WTC11 (cell line): ENCODE measurements around the gene RBFOX2. TPM values are rescaled to one million over a fixed set of nuclear protein-coding genes. Genes with fewer than 3 reads are reported as not detected.

Experiments used
- ATAC-seq: fragments of 200-7000 bp; cut with Tn5 transposase; 2 replicates; pipeline ENCODE4 v1.10.0; 2021; ENCODE audit warnings: mild to moderate bottlenecking, moderate library complexity
- CTCF ChIA-PET: fragments of 300-600 bp; sonication (Branson Sonifier 250); formaldehyde crosslinking; loops from one replicate; lab custom pipeline; 2021; ENCODE audit warnings: antibody characterized with exemption; lab: Charles Lee
- POLR2A ChIA-PET: fragments of 350-600 bp; sonication (Branson Sonifier 250); formaldehyde crosslinking; loops from one replicate; lab custom pipeline; 2021; ENCODE audit warnings: antibody characterized with exemption; lab: Charles Lee
- DNase-seq: peaks from one replicate; pipeline ENCODE4 v3.0.0; 2021; ENCODE audit warnings: low spot score
- H3K27ac Mint-ChIP-seq: 2 replicates; pipeline ENCODE4 v1.8.0; 2021; ENCODE audit warnings: mixed read lengths
- H3K27me3 Mint-ChIP-seq: 2 replicates; pipeline ENCODE4 v1.8.0; 2021; ENCODE audit warnings: low read depth, mild to moderate bottlenecking, moderate library complexity, mixed read lengths
- H3K36me3 Mint-ChIP-seq: 2 replicates; pipeline ENCODE4 v1.8.0; 2021; ENCODE audit warnings: mixed read lengths
- H3K4me1 Mint-ChIP-seq: 2 replicates; pipeline ENCODE4 v1.8.0; 2022; ENCODE audit warnings: mixed read lengths
- H3K4me3 Mint-ChIP-seq: 2 replicates; pipeline ENCODE4 v1.8.0; 2021; ENCODE audit warnings: mild to moderate bottlenecking, moderate library complexity, mixed read lengths
- H3K9me3 Mint-ChIP-seq: 2 replicates; pipeline ENCODE4 v1.8.0; 2021; ENCODE audit warnings: mixed read lengths
- CREB1 ChIP-seq: sonication (generic); formaldehyde crosslinking; IDR thresholded peaks from 2 replicates; pipeline ENCODE4 v1.8.0; 2023; ENCODE audit warnings: mild to moderate bottlenecking, missing genetic modification reagents
- ELF4 ChIP-seq: sonication (generic); formaldehyde crosslinking; IDR thresholded peaks from 2 replicates; pipeline ENCODE4 v1.8.1; 2022; ENCODE audit warnings: low read depth, mild to moderate bottlenecking, moderate library complexity, missing genetic modification reagents
- ESRRA ChIP-seq: sonication (generic); formaldehyde crosslinking; IDR thresholded peaks from 2 replicates; pipeline ENCODE4 v1.8.1; 2022; ENCODE audit warnings: mild to moderate bottlenecking, missing genetic modification reagents, borderline replicate concordance
- GRHL2 ChIP-seq: fragments of 250-450 bp; sonication (Bioruptor Pico); IDR thresholded peaks from 2 replicates; pipeline ENCODE4 v1.8.0; 2022; ENCODE audit warnings: mild to moderate bottlenecking, moderate library complexity; ENCODE audit not compliant: insufficient replicate concordance, severe bottlenecking
- IRF2 ChIP-seq: sonication (generic); formaldehyde crosslinking; IDR thresholded peaks from 2 replicates; pipeline ENCODE4 v1.8.0; 2022; ENCODE audit warnings: low read depth, missing genetic modification reagents, borderline replicate concordance
- JUN ChIP-seq: sonication (generic); formaldehyde crosslinking; IDR thresholded peaks from 2 replicates; pipeline ENCODE4 v1.8.0; 2023; ENCODE audit warnings: mild to moderate bottlenecking, missing genetic modification reagents
- KAT7 ChIP-seq: sonication (generic); formaldehyde crosslinking; IDR thresholded peaks from 2 replicates; pipeline ENCODE4 v1.8.1; 2023; ENCODE audit warnings: missing genetic modification reagents, mild to moderate bottlenecking, borderline replicate concordance
- MXD4 ChIP-seq: fragments of 250-450 bp; sonication (Bioruptor Pico); IDR thresholded peaks from 2 replicates; pipeline ENCODE4 v1.8.0; 2021; ENCODE audit warnings: mild to moderate bottlenecking, moderate library complexity, borderline replicate concordance
- NFATC4 ChIP-seq: fragments of 250-450 bp; sonication (Bioruptor Pico); IDR thresholded peaks from 2 replicates; pipeline ENCODE4 v1.9.0; 2021; ENCODE audit warnings: mild to moderate bottlenecking
- NFYB ChIP-seq: sonication (generic); formaldehyde crosslinking; conservative IDR thresholded peaks from 2 replicates; pipeline ENCODE4 v1.8.0; 2022; ENCODE audit warnings: low read depth, missing genetic modification reagents
- NR1H2 ChIP-seq: sonication (generic); formaldehyde crosslinking; IDR thresholded peaks from 2 replicates; pipeline ENCODE4 v1.9.0; 2021; ENCODE audit warnings: mild to moderate bottlenecking, moderate library complexity, missing genetic modification reagents
- NR3C1 ChIP-seq: sonication (generic); formaldehyde crosslinking; conservative IDR thresholded peaks from 2 replicates; pipeline ENCODE4 v1.8.1; 2023; ENCODE audit warnings: low read depth, mild to moderate bottlenecking, missing genetic modification reagents
- RORB ChIP-seq: fragments of 250-450 bp; sonication (Bioruptor Pico); IDR thresholded peaks from 2 replicates; pipeline ENCODE4 v1.9.0; 2021; ENCODE audit warnings: mild to moderate bottlenecking
- SP1 ChIP-seq: sonication (generic); formaldehyde crosslinking; conservative IDR thresholded peaks from 2 replicates; pipeline ENCODE4 v1.8.1; 2022; ENCODE audit warnings: missing genetic modification reagents
- TP53 ChIP-seq: sonication (generic); formaldehyde crosslinking; IDR thresholded peaks from 2 replicates; pipeline ENCODE4 v1.8.1; 2023; ENCODE audit warnings: mild to moderate bottlenecking, missing genetic modification reagents
- USF1 ChIP-seq: sonication (generic); formaldehyde crosslinking; IDR thresholded peaks from 2 replicates; pipeline ENCODE4 v1.8.0; 2022; ENCODE audit warnings: mild to moderate bottlenecking, missing genetic modification reagents
- ZNF121 ChIP-seq: sonication (generic); formaldehyde crosslinking; IDR thresholded peaks from 2 replicates; pipeline ENCODE4 v1.8.0; 2023; ENCODE audit warnings: missing genetic modification reagents
- ZNF138 ChIP-seq: sonication (generic); formaldehyde crosslinking; conservative IDR thresholded peaks from 2 replicates; pipeline ENCODE4 v1.8.1; 2022; ENCODE audit warnings: mild to moderate bottlenecking, moderate library complexity, missing genetic modification reagents
- ZNF219 ChIP-seq: sonication (generic); formaldehyde crosslinking; IDR thresholded peaks from 2 replicates; pipeline ENCODE4 v1.8.0; 2023; ENCODE audit warnings: missing genetic modification reagents, mild to moderate bottlenecking, borderline replicate concordance
- ZNF317 ChIP-seq: sonication (generic); formaldehyde crosslinking; IDR thresholded peaks from 2 replicates; pipeline ENCODE4 v1.8.1; 2023; ENCODE audit warnings: low read depth, mild to moderate bottlenecking, moderate library complexity, missing genetic modification reagents, borderline replicate concordance
- total RNA-seq: library from RNA; stranded (reverse); gene quantifications from 3 replicates; pipeline ENCODE4 v1.2.3, GENCODE V29; 2021
- TF ChIP-seq, protein P1 (sequence below): sonication (generic); formaldehyde crosslinking; IDR thresholded peaks from 2 replicates; pipeline ENCODE4 v1.8.0; 2022; ENCODE audit warnings: missing genetic modification reagents
- TF ChIP-seq, protein P2 (sequence below): sonication (generic); formaldehyde crosslinking; IDR thresholded peaks from 2 replicates; pipeline ENCODE4 v1.8.1; 2022; ENCODE audit warnings: low read depth, missing genetic modification reagents, borderline replicate concordance
- TF ChIP-seq, protein P3 (sequence below): sonication (generic); formaldehyde crosslinking; IDR thresholded peaks from 2 replicates; pipeline ENCODE4 v1.8.0; 2023; ENCODE audit warnings: mild to moderate bottlenecking, missing genetic modification reagents

Gene RBFOX2
- total RNA-seq, 1 experiment from 2014 or later, result 107 TPM

DNA sequence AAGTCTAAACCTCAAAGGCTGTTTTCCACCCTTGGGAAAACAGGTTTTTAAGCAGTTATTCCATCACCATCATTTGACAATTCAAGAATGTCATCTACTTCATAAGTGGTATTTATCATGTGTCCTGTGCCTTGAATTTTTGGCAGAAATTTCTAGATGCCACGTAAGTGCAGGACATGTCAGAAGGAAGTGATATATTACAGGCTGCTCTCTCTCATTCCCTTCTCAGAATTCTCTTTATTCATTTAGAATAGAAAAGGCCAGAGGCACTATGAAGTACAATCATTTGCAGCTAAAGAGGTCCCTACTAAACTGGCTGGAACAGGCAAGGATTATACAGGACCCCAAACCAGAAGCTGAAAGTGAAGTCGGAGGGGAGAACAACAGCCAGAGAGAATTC lies 11.9 kb downstream of the RBFOX2 start:
- Mint-ChIP-seq H3K36me3 (peaks cover 9% of the 10 kb centered on the region), H3K27me3 (no peaks in the 10 kb centered on the region), H3K27ac (no peak overlapping the region), H3K4me1 (peaks cover 61% of the 10 kb centered on the region), H3K9me3 (no peaks in the 10 kb centered on the region), H3K4me3 (no peak overlapping the region)
- ChIA-PET POLR2A (interaction anchor here (1.3 kb wide), 1 partner anchor 49 kb away, joined by 3 read pairs; no protein-coding TSS in a partner anchor), CTCF (interaction anchor here (1.7 kb wide), 1 partner anchor 49 kb away, joined by 6 read pairs; no protein-coding TSS in a partner anchor)
- no peak for TF ChIP-seq NFYB
- no peak for TF ChIP-seq ZNF219 (CRISPR knock-in tag)
- TF ChIP-seq MXD4 (CRISPR knock-in tag), result no peak
- no peak for TF ChIP-seq CREB1
- TF ChIP-seq, protein P1, sequence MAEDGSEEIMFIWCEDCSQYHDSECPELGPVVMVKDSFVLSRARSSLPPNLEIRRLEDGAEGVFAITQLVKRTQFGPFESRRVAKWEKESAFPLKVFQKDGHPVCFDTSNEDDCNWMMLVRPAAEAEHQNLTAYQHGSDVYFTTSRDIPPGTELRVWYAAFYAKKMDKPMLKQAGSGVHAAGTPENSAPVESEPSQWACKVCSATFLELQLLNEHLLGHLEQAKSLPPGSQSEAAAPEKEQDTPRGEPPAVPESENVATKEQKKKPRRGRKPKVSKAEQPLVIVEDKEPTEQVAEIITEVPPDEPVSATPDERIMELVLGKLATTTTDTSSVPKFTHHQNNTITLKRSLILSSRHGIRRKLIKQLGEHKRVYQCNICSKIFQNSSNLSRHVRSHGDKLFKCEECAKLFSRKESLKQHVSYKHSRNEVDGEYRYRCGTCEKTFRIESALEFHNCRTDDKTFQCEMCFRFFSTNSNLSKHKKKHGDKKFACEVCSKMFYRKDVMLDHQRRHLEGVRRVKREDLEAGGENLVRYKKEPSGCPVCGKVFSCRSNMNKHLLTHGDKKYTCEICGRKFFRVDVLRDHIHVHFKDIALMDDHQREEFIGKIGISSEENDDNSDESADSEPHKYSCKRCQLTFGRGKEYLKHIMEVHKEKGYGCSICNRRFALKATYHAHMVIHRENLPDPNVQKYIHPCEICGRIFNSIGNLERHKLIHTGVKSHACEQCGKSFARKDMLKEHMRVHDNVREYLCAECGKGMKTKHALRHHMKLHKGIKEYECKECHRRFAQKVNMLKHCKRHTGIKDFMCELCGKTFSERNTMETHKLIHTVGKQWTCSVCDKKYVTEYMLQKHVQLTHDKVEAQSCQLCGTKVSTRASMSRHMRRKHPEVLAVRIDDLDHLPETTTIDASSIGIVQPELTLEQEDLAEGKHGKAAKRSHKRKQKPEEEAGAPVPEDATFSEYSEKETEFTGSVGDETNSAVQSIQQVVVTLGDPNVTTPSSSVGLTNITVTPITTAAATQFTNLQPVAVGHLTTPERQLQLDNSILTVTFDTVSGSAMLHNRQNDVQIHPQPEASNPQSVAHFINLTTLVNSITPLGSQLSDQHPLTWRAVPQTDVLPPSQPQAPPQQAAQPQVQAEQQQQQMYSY (CRISPR knock-in tag), result no peak
- no peak for TF ChIP-seq RORB (CRISPR knock-in tag)
- no peak for TF ChIP-seq ZNF121 (CRISPR knock-in tag)
- TF ChIP-seq, protein P2, sequence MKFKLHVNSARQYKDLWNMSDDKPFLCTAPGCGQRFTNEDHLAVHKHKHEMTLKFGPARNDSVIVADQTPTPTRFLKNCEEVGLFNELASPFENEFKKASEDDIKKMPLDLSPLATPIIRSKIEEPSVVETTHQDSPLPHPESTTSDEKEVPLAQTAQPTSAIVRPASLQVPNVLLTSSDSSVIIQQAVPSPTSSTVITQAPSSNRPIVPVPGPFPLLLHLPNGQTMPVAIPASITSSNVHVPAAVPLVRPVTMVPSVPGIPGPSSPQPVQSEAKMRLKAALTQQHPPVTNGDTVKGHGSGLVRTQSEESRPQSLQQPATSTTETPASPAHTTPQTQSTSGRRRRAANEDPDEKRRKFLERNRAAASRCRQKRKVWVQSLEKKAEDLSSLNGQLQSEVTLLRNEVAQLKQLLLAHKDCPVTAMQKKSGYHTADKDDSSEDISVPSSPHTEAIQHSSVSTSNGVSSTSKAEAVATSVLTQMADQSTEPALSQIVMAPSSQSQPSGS, result no peak
- TF ChIP-seq KAT7, result no peak
- ATAC-seq (no peak), DNase-seq (no peak)

DNA sequence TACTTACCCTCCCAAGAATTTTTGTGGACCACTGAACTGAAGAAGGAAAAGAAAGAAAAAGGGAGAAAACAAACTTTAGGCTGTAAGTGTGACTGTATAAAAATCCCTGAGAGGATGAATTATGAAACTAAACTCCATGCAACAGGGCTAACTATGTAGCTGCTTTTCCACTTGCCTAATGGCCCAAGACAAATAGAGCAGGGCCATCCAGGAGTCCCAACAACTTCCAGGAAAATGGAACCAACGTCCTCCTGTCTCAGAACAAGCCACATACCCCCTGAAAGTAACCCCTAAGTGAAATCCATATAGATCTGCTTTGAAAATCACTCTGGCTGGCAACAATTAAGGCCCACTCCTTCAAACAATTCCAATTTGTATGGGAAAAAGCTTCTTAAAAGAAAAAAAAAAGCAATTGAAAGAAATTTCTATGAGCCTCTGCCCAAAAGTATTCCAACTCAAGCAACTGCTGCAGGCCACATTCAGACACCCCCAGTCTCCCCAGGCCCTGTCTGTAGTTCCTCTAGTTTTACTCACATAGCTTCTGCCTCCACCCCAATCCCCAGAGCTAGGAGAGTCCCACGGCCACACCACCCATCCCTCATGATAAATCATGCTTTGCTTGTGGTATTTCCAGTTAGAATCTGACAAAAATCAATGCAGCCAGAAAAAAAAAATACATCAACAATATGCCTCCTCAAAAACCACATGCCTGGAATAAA lies 12.7 kb downstream of the RBFOX2 start:
- H3K36me3 Mint-ChIP-seq, result peaks cover 6% of the 10 kb centered on the region; the same call in 1 of the 2 replicates
- CTCF ChIA-PET, result interaction anchor here (1.1 to 2.1 kb wide), 5 partner anchors 13 to 85 kb away, joined by 4 to 22 read pairs (median 6); partner anchors contain the start of gene RBFOX2
- ATAC-seq, result no peak
- DNase-seq, result no peak
- TF ChIP-seq, protein P1 (CRISPR knock-in tag), result no peak
- no peak for TF ChIP-seq ELF4 (CRISPR knock-in tag)
- TF ChIP-seq ZNF138 (CRISPR knock-in tag), result no peak
- TF ChIP-seq JUN, result no peak
- no peak for TF ChIP-seq SP1 (CRISPR knock-in tag)
- no peak for TF ChIP-seq GRHL2 (CRISPR knock-in tag)
- no peak for TF ChIP-seq NR1H2 (CRISPR knock-in tag)
- TF ChIP-seq TP53 (CRISPR knock-in tag), result no peak
- TF ChIP-seq IRF2 (CRISPR knock-in tag), result no peak
- TF ChIP-seq ESRRA, result no peak
- no peak for TF ChIP-seq ZNF317
- no peak for TF ChIP-seq USF1
- no peak for TF ChIP-seq NFATC4
- TF ChIP-seq NR3C1 (CRISPR knock-in tag), result no peak
- TF ChIP-seq, protein P3, sequence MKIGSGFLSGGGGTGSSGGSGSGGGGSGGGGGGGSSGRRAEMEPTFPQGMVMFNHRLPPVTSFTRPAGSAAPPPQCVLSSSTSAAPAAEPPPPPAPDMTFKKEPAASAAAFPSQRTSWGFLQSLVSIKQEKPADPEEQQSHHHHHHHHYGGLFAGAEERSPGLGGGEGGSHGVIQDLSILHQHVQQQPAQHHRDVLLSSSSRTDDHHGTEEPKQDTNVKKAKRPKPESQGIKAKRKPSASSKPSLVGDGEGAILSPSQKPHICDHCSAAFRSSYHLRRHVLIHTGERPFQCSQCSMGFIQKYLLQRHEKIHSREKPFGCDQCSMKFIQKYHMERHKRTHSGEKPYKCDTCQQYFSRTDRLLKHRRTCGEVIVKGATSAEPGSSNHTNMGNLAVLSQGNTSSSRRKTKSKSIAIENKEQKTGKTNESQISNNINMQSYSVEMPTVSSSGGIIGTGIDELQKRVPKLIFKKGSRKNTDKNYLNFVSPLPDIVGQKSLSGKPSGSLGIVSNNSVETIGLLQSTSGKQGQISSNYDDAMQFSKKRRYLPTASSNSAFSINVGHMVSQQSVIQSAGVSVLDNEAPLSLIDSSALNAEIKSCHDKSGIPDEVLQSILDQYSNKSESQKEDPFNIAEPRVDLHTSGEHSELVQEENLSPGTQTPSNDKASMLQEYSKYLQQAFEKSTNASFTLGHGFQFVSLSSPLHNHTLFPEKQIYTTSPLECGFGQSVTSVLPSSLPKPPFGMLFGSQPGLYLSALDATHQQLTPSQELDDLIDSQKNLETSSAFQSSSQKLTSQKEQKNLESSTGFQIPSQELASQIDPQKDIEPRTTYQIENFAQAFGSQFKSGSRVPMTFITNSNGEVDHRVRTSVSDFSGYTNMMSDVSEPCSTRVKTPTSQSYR (CRISPR knock-in tag), result no peak
- H3K9me3 Mint-ChIP-seq, result no peaks in the 10 kb centered on the region
- peak overlapping the region; percentile 78 for H3K27ac Mint-ChIP-seq
- no peaks in the 10 kb centered on the region for H3K27me3 Mint-ChIP-seq
- H3K4me1 Mint-ChIP-seq, result peaks cover 65% of the 10 kb centered on the region
- no peak overlapping the region for H3K4me3 Mint-ChIP-seq
- POLR2A ChIA-PET, result no interaction called here
